NB4 (cell line): ENCODE measurements around the gene SLC35F2.

Experiments used
- DNase-seq: peaks from one replicate; pipeline ENCODE4 v3.0.0; 2010; ENCODE audit warnings: low read depth
- H3K4me3 ChIP-seq: one replicate; pipeline ENCODE4 v1.5.1; 2011; ENCODE audit warnings: mild to moderate bottlenecking, low read depth, low read length, moderate library complexity
- MAX ChIP-seq: IDR thresholded peaks from 2 replicates; pipeline ENCODE4 v1.6.1; 2011; ENCODE audit warnings: low read depth, low read length
- MYC ChIP-seq: IDR thresholded peaks from 2 replicates; pipeline ENCODE4 v1.6.1; 2011; ENCODE audit warnings: low read depth, low read length
- POLR2A ChIP-seq: IDR thresholded peaks from 2 replicates; pipeline ENCODE4 v1.6.1; 2011; ENCODE audit warnings: mild to moderate bottlenecking; ENCODE audit not compliant: insufficient read length; ENCODE audit errors: extremely low read depth
- TF ChIP-seq, protein P1 (sequence below): IDR thresholded peaks from one replicate; pipeline ENCODE4 v1.5.1; 2012; ENCODE audit warnings: low read depth, low read length

Gene SLC35F2

DNA sequence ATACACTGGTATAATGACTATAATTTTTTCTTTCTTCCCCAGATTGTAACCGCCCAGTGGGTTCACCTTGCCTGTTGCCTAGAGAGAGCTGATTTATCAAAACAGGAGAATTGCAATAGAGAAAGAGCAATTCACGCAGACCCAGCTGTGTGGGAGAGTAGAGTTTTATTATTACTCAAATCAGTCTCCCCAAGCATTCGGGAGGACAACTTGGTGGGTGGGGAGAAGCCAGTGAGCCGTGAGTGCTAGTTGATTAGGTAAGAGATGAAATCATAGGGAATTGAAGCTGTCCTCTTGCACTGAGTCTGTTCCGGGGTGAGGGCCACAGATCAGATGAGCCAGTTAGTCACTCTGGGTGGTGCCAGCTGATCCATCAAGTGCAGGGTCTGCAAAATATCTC, 73.2 kb downstream of the SLC35F2 start:
- no peak overlapping the region for H3K4me3 ChIP-seq
- TF ChIP-seq, protein P1, sequence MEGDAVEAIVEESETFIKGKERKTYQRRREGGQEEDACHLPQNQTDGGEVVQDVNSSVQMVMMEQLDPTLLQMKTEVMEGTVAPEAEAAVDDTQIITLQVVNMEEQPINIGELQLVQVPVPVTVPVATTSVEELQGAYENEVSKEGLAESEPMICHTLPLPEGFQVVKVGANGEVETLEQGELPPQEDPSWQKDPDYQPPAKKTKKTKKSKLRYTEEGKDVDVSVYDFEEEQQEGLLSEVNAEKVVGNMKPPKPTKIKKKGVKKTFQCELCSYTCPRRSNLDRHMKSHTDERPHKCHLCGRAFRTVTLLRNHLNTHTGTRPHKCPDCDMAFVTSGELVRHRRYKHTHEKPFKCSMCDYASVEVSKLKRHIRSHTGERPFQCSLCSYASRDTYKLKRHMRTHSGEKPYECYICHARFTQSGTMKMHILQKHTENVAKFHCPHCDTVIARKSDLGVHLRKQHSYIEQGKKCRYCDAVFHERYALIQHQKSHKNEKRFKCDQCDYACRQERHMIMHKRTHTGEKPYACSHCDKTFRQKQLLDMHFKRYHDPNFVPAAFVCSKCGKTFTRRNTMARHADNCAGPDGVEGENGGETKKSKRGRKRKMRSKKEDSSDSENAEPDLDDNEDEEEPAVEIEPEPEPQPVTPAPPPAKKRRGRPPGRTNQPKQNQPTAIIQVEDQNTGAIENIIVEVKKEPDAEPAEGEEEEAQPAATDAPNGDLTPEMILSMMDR, result no peak
- no peak for TF ChIP-seq MYC
- no peak for TF ChIP-seq POLR2A
- no peak for TF ChIP-seq MAX
- no peak for DNase-seq

GRCh38 chr11:107783121-107783520, 75.5 kb downstream of the SLC35F2 start:
- no peak overlapping the region for H3K4me3 ChIP-seq
- DNase-seq, result no peak
- TF ChIP-seq MYC, result no peak
- no peak for TF ChIP-seq MAX
- TF ChIP-seq POLR2A, result no peak
- TF ChIP-seq, protein P1, result no peak

GRCh38 chr11:107780775-107781174, 77.8 kb downstream of the SLC35F2 start:
- TF ChIP-seq MAX (no peak), POLR2A (no peak), MYC (no peak)
- TF ChIP-seq, protein P1, result no peak
- no peak for DNase-seq
- H3K4me3 ChIP-seq, result no peak overlapping the region

GRCh38 chr11:107780136-107780535, 78.5 kb downstream of the SLC35F2 start:
- DNase-seq, result no peak
- TF ChIP-seq, protein P1, result no peak
- no peak for TF ChIP-seq MAX
- no peak for TF ChIP-seq MYC
- TF ChIP-seq POLR2A, result no peak
- H3K4me3 ChIP-seq, result no peak overlapping the region

DNA sequence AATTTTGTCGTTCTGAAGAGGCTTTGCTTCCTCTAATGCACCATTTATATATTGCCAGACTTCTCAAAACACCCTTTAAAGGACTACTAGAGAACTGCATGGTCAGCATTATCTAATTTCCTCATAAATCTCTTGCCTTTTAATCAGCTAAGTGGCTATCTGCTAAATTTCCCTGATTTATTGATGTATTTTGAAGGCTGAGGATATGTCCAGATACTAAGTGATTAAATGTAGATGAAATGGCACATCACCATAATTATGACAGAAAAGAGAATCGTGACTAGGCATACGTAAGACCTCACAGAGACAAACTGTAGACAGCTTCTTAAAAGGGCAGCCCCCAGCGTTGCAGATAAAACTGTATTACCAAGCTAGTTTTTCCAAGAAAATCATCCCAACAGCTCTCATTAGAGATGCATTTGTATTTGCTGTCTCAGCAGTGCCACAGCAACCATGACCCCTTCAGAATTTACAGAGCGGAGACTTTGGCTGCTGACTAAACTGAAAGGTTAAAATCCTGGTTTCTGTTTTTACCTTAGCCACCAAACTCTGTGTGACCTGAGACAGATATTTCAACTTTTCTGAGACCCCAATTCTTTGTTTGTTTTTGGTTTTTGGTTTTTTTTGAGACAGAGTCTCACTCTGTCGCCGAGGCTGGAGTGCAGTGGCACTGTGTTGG, 79.6 kb downstream of the SLC35F2 start:
- H3K4me3 ChIP-seq, result no peak overlapping the region
- no peak for TF ChIP-seq MYC
- no peak for TF ChIP-seq POLR2A
- no peak for TF ChIP-seq MAX
- TF ChIP-seq, protein P1, result no peak
- no peak for DNase-seq

DNA sequence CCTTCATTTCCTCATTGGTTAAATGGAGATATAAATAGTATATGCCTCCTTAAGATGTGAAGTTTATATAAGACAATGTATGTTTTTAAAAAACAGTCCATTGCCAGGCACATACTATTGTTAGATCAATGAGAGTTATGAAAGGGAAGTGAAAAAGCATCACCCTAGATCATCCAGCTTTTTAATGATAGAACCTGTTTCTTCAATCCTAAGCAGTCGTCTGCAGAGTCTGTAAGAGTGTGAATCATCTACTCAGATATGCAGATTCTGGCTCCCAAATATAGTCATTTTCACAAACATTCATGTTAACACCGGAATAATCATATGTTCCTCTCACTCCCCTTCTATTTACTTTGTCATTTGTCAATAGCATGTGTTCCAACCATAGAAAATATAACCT, 81.5 kb downstream of the SLC35F2 start:
- TF ChIP-seq, protein P1, result no peak
- TF ChIP-seq POLR2A (no peak), MYC (no peak), MAX (no peak)
- H3K4me3 ChIP-seq, result no peak overlapping the region
- no peak for DNase-seq
